Omental fat pad (tissue), 4 donors: ENCODE data around the gene EPHA6. TPM values are rescaled to one million over a fixed set of nuclear protein-coding genes. Genes with fewer than 3 reads are reported as not detected.
A peak's percentile ranks its signal among the peaks of the same experiment; 100 is the strongest.

ENCODE experiments used
- ATAC-seq: fragments of 150-250 bp; one replicate; pipeline ENCODE4 v1.9.1; 2016; ENCODE audit warnings: mild to moderate bottlenecking, moderate library complexity; ENCODE audit not compliant: low FRiP score
- DNase-seq: peaks from one replicate; pipeline ENCODE4 v3.0.0-alpha.2; 2019; ENCODE audit warnings: low spot score
- total RNA-seq, 4 donors: library from RNA; depleted of rRNA; stranded (reverse); fragments of >200 nt; gene quantifications; one replicate each; pipeline ENCODE4 v1.1.0, GENCODE V29; 2016
- TF ChIP-seq, protein P1 (sequence below), 3 donors: fragments of 450-650 bp; IDR thresholded peaks; one replicate each; pipeline ENCODE4 v1.5.1; 2016 to 2017; ENCODE audit warnings: antibody characterized with exemption in 3 of 3, mild to moderate bottlenecking in 3 of 3, moderate library complexity in 2 of 3

The EPHA6 gene
- total RNA-seq, 4 donors from 2014 or later, result 0.56 to 5.0 (median 2.4) TPM; not detected in 1

DNA sequence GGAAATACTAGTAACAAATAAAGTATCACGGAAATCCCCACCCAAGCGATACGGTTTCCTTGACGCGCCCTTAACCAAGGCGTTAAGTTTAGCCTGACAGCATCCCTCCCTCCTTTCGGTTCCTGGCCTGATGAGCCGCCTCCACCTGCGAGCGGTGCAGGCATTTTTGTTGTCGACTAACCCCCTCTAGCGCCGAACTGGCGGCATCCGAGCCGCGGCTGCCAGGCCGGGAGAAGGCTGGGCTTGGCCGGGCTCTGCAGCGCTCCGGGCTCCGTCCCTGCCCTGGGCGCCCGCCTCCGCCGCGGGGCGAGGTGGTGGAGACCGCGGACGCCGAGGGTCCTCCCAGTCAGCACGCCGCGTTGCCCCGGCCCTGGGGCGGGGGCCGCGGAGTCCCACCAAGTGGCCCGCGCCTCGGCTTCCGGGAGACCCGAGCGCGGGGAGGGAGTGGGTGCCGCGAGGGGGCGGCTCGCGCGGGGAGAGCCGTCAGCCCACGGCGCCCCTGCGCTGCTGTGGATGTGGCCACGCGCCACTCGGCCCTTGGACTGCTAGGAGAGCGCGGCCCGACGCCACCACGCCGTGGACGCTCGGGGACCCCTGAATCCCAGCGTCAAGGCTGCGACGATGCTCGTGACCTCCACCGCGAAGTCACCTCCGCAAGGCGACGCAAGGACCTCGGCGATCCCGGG lies 1.1 kb upstream of the EPHA6 start:
- no peak for DNase-seq
- ATAC-seq, result peak; percentile 93
- TF ChIP-seq, protein P1, sequence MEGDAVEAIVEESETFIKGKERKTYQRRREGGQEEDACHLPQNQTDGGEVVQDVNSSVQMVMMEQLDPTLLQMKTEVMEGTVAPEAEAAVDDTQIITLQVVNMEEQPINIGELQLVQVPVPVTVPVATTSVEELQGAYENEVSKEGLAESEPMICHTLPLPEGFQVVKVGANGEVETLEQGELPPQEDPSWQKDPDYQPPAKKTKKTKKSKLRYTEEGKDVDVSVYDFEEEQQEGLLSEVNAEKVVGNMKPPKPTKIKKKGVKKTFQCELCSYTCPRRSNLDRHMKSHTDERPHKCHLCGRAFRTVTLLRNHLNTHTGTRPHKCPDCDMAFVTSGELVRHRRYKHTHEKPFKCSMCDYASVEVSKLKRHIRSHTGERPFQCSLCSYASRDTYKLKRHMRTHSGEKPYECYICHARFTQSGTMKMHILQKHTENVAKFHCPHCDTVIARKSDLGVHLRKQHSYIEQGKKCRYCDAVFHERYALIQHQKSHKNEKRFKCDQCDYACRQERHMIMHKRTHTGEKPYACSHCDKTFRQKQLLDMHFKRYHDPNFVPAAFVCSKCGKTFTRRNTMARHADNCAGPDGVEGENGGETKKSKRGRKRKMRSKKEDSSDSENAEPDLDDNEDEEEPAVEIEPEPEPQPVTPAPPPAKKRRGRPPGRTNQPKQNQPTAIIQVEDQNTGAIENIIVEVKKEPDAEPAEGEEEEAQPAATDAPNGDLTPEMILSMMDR (IDR thresholded peaks at IDR 0.05), result no peak

DNA sequence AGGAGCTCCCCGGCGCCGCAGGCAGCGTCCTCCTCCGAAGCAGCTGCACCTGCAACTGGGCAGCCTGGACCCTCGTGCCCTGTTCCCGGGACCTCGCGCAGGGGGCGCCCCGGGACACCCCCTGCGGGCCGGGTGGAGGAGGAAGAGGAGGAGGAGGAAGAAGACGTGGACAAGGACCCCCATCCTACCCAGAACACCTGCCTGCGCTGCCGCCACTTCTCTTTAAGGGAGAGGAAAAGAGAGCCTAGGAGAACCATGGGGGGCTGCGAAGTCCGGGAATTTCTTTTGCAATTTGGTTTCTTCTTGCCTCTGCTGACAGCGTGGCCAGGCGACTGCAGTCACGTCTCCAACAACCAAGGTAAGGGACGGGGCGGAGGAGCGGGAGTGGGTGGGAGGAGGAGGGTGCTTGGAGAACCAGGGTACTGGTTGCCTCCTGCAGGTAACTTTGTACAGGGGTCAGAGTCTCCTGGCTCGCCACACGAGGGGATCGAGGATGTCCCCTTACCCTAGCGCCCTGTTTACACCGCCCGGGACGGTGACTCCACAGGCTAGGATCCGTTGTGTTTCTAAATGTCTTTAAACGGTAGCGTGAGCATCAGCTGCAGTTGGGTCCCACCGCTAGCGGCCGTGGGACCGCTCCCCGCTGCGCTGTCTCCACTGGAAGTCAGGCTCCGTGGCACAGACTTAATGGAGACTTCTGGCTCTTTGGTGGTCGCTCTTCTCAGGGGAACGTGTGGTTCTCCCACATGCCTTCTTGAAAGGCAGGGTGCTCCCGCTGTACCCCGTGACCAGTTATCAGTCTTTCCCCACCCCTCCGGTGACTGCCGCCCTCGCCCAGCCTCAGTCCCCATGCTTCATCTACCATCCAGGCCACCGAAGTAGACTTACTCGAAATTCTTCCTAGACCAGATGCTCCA lies 515 bp downstream of the EPHA6 start:
- DNase-seq (no peak), ATAC-seq (peak; percentile 10)
- TF ChIP-seq, protein P1 (IDR thresholded peaks at IDR 0.05), result no peak

DNA sequence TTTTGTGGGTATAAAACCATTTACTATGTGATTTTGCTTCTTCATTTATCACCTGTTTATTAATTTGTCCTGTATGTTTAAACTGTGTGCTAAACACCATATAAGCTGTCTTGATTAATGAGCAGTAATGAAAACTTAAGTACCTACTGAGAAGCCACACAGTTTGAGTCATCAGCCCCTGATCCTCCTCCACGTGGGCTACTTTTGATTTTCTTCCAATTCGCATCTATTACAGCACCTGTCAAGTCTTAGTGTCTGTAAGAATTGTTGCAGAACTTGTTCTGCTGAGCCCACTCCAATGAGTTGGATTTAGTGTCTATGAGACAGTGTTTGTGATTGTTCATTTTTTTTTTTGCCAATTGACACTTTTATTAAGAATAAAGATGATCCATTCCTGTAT lies 16.8 kb downstream of the EPHA6 start:
- TF ChIP-seq, protein P1 (IDR thresholded peaks at IDR 0.05), result no peak
- no peak for ATAC-seq

DNA sequence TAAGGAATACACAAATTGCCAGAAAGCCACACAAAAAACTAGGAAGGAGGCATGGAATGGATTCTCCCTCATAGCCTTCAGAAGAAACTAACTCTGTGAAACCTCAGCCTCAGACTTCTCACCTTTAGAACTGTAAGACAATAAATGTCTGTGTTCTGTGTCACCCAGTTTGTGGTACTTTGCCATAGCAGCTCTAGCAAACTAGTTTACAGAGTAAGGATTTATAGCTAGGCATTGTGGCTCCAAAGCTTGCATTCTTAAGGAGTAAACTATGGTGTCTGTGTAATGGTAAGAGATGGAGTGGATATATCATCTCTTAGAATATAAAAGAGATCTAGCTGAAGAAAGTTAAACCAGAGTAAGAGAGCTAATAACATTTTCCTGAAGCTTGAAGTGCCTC lies 18.9 kb downstream of the EPHA6 start:
- no peak for DNase-seq
- TF ChIP-seq, protein P1 (IDR thresholded peaks at IDR 0.05), result no peak
- no peak for ATAC-seq

More for the DNA sequence above, 16.8 kb downstream of the EPHA6 start:
- no peak for DNase-seq

GRCh38 chr3:96836153-96836915 lies 21.9 kb downstream of the EPHA6 start:
- TF ChIP-seq, protein P1 (IDR thresholded peaks at IDR 0.05), result no peak
- ATAC-seq (no peak), DNase-seq (no peak)

GRCh38 chr3:96843505-96844203 lies 29.3 kb downstream of the EPHA6 start:
- ATAC-seq, result no peak
- TF ChIP-seq, protein P1 (IDR thresholded peaks at IDR 0.05), result no peak
- DNase-seq, result no peak
